OCI-LY3 (cell line): Measurements from ENCODE around the gene RNGTT.

Experiments used
- EZH2phosphoT487 ChIP-seq: fragments of 200-600 bp; shearing (Covaris generic); IDR thresholded peaks from 2 replicates; pipeline ENCODE4 v1.6.1; 2018; ENCODE audit warnings: antibody characterized with exemption, mixed run types, low read depth
- TF ChIP-seq, protein P1 (sequence below): fragments of 200-600, 300-600 bp; sonication (generic); IDR thresholded peaks from 2 replicates; pipeline ENCODE4 v1.5.1; 2014; ENCODE audit warnings: antibody characterized with exemption, low read length, low read depth

DNA sequence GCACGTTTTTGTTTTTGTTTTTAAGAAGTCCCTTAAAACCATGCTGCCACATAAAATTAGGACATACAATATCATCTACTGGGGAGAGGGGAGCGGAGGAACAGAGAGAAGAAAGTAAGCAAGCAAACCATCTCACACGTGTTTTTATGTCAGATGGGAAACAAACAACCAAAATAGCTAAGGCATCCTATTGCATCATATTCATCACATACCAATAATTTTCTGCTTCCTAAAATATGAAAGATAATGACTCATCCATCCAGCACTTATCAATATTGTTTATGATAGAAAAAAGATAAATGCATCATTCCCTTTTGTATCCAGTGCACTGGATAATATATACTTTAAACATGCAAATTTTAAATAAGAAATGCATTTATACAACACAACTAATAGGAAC, 329.6 kb downstream of the RNGTT start:
- TF ChIP-seq, protein P1, sequence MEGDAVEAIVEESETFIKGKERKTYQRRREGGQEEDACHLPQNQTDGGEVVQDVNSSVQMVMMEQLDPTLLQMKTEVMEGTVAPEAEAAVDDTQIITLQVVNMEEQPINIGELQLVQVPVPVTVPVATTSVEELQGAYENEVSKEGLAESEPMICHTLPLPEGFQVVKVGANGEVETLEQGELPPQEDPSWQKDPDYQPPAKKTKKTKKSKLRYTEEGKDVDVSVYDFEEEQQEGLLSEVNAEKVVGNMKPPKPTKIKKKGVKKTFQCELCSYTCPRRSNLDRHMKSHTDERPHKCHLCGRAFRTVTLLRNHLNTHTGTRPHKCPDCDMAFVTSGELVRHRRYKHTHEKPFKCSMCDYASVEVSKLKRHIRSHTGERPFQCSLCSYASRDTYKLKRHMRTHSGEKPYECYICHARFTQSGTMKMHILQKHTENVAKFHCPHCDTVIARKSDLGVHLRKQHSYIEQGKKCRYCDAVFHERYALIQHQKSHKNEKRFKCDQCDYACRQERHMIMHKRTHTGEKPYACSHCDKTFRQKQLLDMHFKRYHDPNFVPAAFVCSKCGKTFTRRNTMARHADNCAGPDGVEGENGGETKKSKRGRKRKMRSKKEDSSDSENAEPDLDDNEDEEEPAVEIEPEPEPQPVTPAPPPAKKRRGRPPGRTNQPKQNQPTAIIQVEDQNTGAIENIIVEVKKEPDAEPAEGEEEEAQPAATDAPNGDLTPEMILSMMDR = no peak
- TF ChIP-seq EZH2phosphoT487 = no peak
